Adipose tissue (tissue), 3 donors: ENCODE results near the gene RPL18. TPM values are rescaled to one million over a fixed set of nuclear protein-coding genes. Genes with fewer than 3 reads are reported as not detected.

Experiments
- H3K27ac ChIP-seq: one replicate; pipeline ENCODE4 v1.5.1; 2013; ENCODE audit warnings: low read depth, low read length
- WGBS, 3 donors: extraction: QIAGEN DNeasy Blood & Tissue Kit; methylation state at CpG; one replicate each; pipeline ENCODE4 v1.1.7; 2013; 5-methylcytosine and 5-hydroxymethylcytosine counted together
- polyA plus RNA-seq, 3 donors: library from polyadenylated mRNA; stranded (reverse); fragments of 200-250 nt; gene quantifications; one replicate each; pipeline ENCODE4 v1.2.3, GENCODE V29; 2013
- donor health status: healthy with polysubstance abuse.
- donor health status: Bipolar disorder and iron deficiency.
- donor health status: healthy.

RPL18 gene
- polyA plus RNA-seq, 3 donors = 2,059 to 2,549 (median 2,360) TPM

GRCh38 chr19:48568345-48568886, 50.6 kb downstream of the RPL18 start:
- H3K27ac ChIP-seq = no peak overlapping the region
- WGBS, 3 donors = 5 to 21% (median 5%) methylated on average over 16 to 19 of the region's 19 CpGs

Other genes with a start within 250 kb of the RPL18 start
- gene KDELR1, start 227.6 kb downstream of the RPL18 start, polyA plus RNA-seq = 10 to 100 TPM; 86.8 to 98.2 (median 95.7) TPM
- gene GRIN2D, start 225.5 kb downstream of the RPL18 start, polyA plus RNA-seq = under 1 TPM; 0.07 to 0.34 (median 0.15) TPM
- gene GRWD1, start 173.2 kb downstream of the RPL18 start, polyA plus RNA-seq = 10 to 100 TPM in 2 of 3 donors, 1 to 10 TPM in 1; 7.5 to 29.5 (median 12.7) TPM
- gene KCNJ14, start 163.6 kb downstream of the RPL18 start, polyA plus RNA-seq = under 1 TPM; 0.11 to 0.58 (median 0.17) TPM
- gene CYTH2, start 149.8 kb downstream of the RPL18 start, polyA plus RNA-seq = 10 to 100 TPM; 36.5 to 50.2 (median 40.7) TPM
- gene LMTK3, start 107.3 kb downstream of the RPL18 start, polyA plus RNA-seq = 1 to 10 TPM in 1 of 3 donors, under 1 TPM in 2; 0.22 to 1.6 (median 0.22) TPM
- under 1 TPM; 0.20 to 0.90 (median 0.45) TPM for gene SULT2B1, start 67.0 kb downstream of the RPL18 start, polyA plus RNA-seq
- gene SPACA4, start 12.4 kb downstream of the RPL18 start, polyA plus RNA-seq = not detected
- 1 to 10 TPM in 2 of 3 donors, under 1 TPM in 1; 0.56 to 4.2 (median 1.3) TPM for gene FAM83E, start 4.1 kb downstream of the RPL18 start, polyA plus RNA-seq
- gene SPHK2, start 328 bp upstream of the RPL18 start, polyA plus RNA-seq = 10 to 100 TPM in 2 of 3 donors, 1 to 10 TPM in 1; 8.4 to 17.8 (median 17.7) TPM
- gene DBP, start 18.2 kb upstream of the RPL18 start, polyA plus RNA-seq = 10 to 100 TPM in 1 of 3 donors, 1 to 10 TPM in 2; 2.9 to 10.9 (median 8.1) TPM
- gene CA11, start 27.0 kb upstream of the RPL18 start, polyA plus RNA-seq = 10 to 100 TPM in 1 of 3 donors, 1 to 10 TPM in 2; 2.6 to 21.3 (median 2.7) TPM
- under 1 TPM in 2 of 3 donors, not detected in 1; 0.23 to 0.27 TPM for gene NTN5, start 53.8 kb upstream of the RPL18 start, polyA plus RNA-seq
- gene FUT2, start 76.8 kb upstream of the RPL18 start, polyA plus RNA-seq = 1 to 10 TPM; 1.5 to 7.1 (median 3.2) TPM
- 1 to 10 TPM in 2 of 3 donors, under 1 TPM in 1; 0.86 to 2.2 (median 1.3) TPM for gene MAMSTR, start 100.5 kb upstream of the RPL18 start, polyA plus RNA-seq
- gene RASIP1, start 121.4 kb upstream of the RPL18 start, polyA plus RNA-seq = 10 to 100 TPM in 2 of 3 donors, 1 to 10 TPM in 1; 8.9 to 58.3 (median 34.8) TPM
- 1 to 10 TPM in 1 of 3 donors, under 1 TPM in 2; 0.66 to 1.6 (median 0.68) TPM for gene IZUMO1, start 127.7 kb upstream of the RPL18 start, polyA plus RNA-seq
- 1 to 10 TPM; 2.7 to 4.8 (median 3.5) TPM for gene FUT1, start 133.5 kb upstream of the RPL18 start, polyA plus RNA-seq
- not detected for gene FGF21, start 136.3 kb upstream of the RPL18 start, polyA plus RNA-seq
- 10 to 100 TPM; 44.9 to 58.9 (median 47.6) TPM for gene BCAT2, start 191.9 kb upstream of the RPL18 start, polyA plus RNA-seq
- 10 to 100 TPM in 1 of 3 donors, 1 to 10 TPM in 2; 1.9 to 10.7 (median 4.6) TPM for gene HSD17B14, start 217.3 kb upstream of the RPL18 start, polyA plus RNA-seq
- 100 to 1,000 TPM in 1 of 3 donors, 10 to 100 TPM in 1, 1 to 10 TPM in 1; 7.3 to 127 (median 20.6) TPM for gene PLEKHA4, start 249.4 kb upstream of the RPL18 start, polyA plus RNA-seq